Measurements from ENCODE around the gene TLE6. TPM values are rescaled to one million over a fixed set of nuclear protein-coding genes. Genes with fewer than 3 reads are reported as not detected.

Gene TLE6
- polyA plus RNA-seq, 1 experiment = 0.26 TPM

DNA sequence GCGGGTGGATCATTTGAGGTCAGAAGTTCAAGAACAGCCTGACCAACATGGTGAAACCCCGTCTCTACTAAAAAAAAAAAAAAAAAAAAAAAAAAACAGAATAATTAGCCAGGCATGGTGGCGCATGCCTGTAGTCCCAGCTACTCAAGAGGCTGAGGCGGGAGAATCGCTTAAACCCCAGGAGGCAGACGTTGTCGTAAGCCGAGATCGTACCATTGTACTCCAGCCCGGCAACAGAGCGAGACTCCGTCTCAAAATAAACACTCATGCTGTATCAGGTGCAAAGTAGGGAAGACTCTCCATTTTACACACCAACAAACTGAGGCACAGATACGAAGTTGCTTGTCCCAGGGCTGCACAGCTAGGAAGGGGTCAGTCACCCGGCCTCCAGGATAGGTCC is 15.6 kb downstream of the TLE6 start:
- Histone ChIP-seq H3K4me3 (ENCODE audit: low read depth, low read length) (no peak overlapping the region), H3K36me3 (ENCODE audit: control insufficient read depth, insufficient read depth, low read length) (no peaks in the 10 kb centered on the region), H3K27me3 (ENCODE audit: control insufficient read depth, insufficient read depth, low read length) (peaks cover 4% of the 10 kb centered on the region)
- no peak for DNase-seq (ENCODE audit: low read depth)
- ChIA-PET POLR2A (no interaction called here), CTCF (interaction anchor here (0.9 kb wide), 1 partner anchor 36 kb away, joined by 3 read pairs; no protein-coding TSS in a partner anchor)
- no peak for TF ChIP-seq CTCF (IDR thresholded peaks at IDR 0.05; ENCODE audit: insufficient read depth, low read depth, low read length)

GRCh38 chr19:2993579-2993978 is 16.2 kb downstream of the TLE6 start:
- POLR2A ChIA-PET = no interaction called here
- H3K36me3 ChIP-seq (ENCODE audit: control insufficient read depth, insufficient read depth, low read length) = no peaks in the 10 kb centered on the region
- H3K27me3 ChIP-seq (ENCODE audit: control insufficient read depth, insufficient read depth, low read length) = peaks cover 4% of the 10 kb centered on the region
- H3K4me3 ChIP-seq (ENCODE audit: low read depth, low read length) = no peak overlapping the region
- no peak for DNase-seq (ENCODE audit: low read depth)
- CTCF ChIA-PET = no interaction called here
- no peak for TF ChIP-seq CTCF (IDR thresholded peaks at IDR 0.05; ENCODE audit: insufficient read depth, low read depth, low read length)

GRCh38 chr19:2994588-2995131 is 17.3 kb downstream of the TLE6 start:
- POLR2A ChIA-PET = no interaction called here
- CTCF ChIA-PET = no interaction called here
- DNase-seq (ENCODE audit: low read depth) = no peak
- Histone ChIP-seq H3K27me3 (ENCODE audit: control insufficient read depth, insufficient read depth, low read length) (peaks cover 2% of the 10 kb centered on the region; the same call in 1 of the 2 replicates), H3K4me3 (ENCODE audit: low read depth, low read length) (no peak overlapping the region), H3K36me3 (ENCODE audit: control insufficient read depth, insufficient read depth, low read length) (no peaks in the 10 kb centered on the region)
- TF ChIP-seq CTCF (IDR thresholded peaks at IDR 0.05; ENCODE audit: insufficient read depth, low read depth, low read length) = no peak

GRCh38 chr19:2997720-2998119 is 20.4 kb downstream of the TLE6 start:
- ChIA-PET CTCF (no interaction called here), POLR2A (no interaction called here)
- TF ChIP-seq CTCF (IDR thresholded peaks at IDR 0.05; ENCODE audit: insufficient read depth, low read depth, low read length) = no peak
- no peak overlapping the region for H3K4me3 ChIP-seq (ENCODE audit: low read depth, low read length)
- H3K27me3 ChIP-seq (ENCODE audit: control insufficient read depth, insufficient read depth, low read length) = peaks cover 2% of the 10 kb centered on the region; the same call in 1 of the 2 replicates
- DNase-seq (ENCODE audit: low read depth) = no peak
- H3K36me3 ChIP-seq (ENCODE audit: control insufficient read depth, insufficient read depth, low read length) = no peaks in the 10 kb centered on the region

DNA sequence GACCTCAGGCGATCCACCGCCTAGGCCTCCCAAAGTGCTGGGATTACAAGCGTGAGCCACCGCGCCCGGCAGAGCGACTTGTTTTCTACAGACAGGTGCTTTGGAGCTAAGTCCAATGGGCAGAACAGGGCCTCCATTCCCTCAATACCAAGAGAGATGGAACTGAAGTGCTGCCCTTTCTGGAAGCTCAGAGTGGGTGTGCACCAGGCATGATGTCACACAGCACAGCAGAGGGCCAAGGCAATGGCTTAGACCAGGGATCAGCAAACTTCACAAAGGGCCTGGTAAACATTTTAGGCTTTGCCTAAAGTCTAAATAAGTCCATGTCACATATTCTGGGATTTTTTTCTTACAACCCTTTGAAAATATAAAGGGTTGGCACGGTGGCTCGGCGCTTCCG is 21.3 kb downstream of the TLE6 start:
- no peak for TF ChIP-seq CTCF (IDR thresholded peaks at IDR 0.05; ENCODE audit: insufficient read depth, low read depth, low read length)
- CTCF ChIA-PET = no interaction called here
- Histone ChIP-seq H3K27me3 (ENCODE audit: control insufficient read depth, insufficient read depth, low read length) (no peaks in the 10 kb centered on the region; the same call in 1 of the 2 replicates), H3K4me3 (ENCODE audit: low read depth, low read length) (no peak overlapping the region), H3K36me3 (ENCODE audit: control insufficient read depth, insufficient read depth, low read length) (no peaks in the 10 kb centered on the region)
- POLR2A ChIA-PET = no interaction called here
- DNase-seq (ENCODE audit: low read depth) = no peak
